Activated naive CD4-positive, alpha-beta T cell treated with anti-CD3 and anti-CD28 coated beads, Interleukin-2, amount 10 ng/mL, durations not matched to agents 7 days and 5 days (primary cell): ENCODE data around the gene CLEC2D.
A peak's percentile ranks its signal among the peaks of the same experiment; 100 is the strongest.

Experiments
- CTCF ChIA-PET: fragments of 350-600 bp; sonication (Branson Sonifier 250); formaldehyde crosslinking; loops from one replicate; lab custom pipeline; 2021; ENCODE audit warnings: antibody characterized with exemption; lab: Charles Lee
- DNase-seq: peaks from one replicate; pipeline ENCODE4 v3.0.0-alpha.2; 2020
- H3K27ac Mint-ChIP-seq: one replicate; pipeline ENCODE4 v1.8.0; 2021; ENCODE audit warnings: mild to moderate bottlenecking, moderate library complexity, mixed read lengths
- H3K27me3 Mint-ChIP-seq: one replicate; pipeline ENCODE4 v1.8.0; 2021; ENCODE audit warnings: mild to moderate bottlenecking, mixed read lengths
- H3K36me3 Mint-ChIP-seq: one replicate; pipeline ENCODE4 v1.8.0; 2021; ENCODE audit warnings: mixed read lengths
- H3K4me1 Mint-ChIP-seq: one replicate; pipeline ENCODE4 v1.8.0; 2021; ENCODE audit warnings: mixed read lengths
- H3K4me3 Mint-ChIP-seq: one replicate; pipeline ENCODE4 v1.8.0; 2021; ENCODE audit warnings: mild to moderate bottlenecking, moderate library complexity, mixed read lengths
- H3K9me3 Mint-ChIP-seq: one replicate; pipeline ENCODE4 v1.8.0; 2021; ENCODE audit warnings: mixed read lengths

The CLEC2D gene

DNA sequence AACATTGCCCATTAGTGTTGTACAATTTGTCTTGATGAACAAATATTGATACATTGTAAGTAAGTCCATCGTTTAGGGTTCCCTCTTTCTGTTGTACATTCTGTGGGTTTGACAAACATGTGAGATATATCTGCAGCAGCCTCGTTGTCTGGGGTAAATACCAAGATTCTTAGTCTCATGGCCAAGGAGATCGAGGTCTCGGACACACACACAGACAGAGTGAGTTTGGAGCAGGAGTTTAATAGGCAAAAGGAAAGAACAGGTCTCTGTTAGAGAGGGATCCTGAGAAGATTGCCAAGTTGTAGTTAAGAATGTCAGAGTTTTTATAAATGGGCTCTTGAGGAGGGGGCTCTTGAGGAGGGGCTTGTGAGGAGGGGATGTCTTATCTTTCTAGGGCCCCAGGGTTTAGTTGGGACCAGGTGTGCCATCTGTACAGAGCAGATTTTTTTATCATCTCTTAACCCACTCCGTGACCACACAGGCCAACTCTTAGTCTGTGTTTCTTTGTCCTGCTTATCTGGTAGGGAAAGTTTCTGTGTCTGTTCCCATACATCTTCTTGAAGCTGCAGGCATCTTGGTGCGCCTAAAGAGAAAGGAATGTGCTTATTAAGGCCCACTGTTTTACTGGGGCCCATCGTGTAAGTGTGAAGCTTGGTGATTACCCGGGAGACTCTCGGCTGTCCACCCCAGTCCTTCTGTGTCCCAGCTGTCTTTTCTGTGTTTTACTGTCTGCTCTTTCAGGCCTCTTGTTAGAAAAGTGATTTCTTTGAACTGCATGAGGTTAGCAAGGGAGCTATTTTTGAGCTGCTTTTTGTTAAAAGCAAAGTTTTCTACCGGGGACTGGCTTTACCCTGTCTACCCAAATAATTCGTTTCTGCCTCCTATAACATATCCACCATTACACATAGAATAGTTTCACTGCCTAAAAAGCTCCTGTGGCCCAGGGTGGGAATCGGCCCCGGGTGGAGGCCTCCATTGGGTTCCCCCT lies 22.4 kb upstream of the CLEC2D start:
- peak overlapping the region; percentile 96 for H3K27ac Mint-ChIP-seq
- H3K36me3 Mint-ChIP-seq = peaks cover 58% of the 10 kb centered on the region
- H3K27me3 Mint-ChIP-seq = peaks cover 10% of the 10 kb centered on the region
- CTCF ChIA-PET = interaction anchor here (0.7 to 3.6 kb wide), 8 partner anchors 9 to 96 kb away, joined by 3 to 12 read pairs (median 5); partner anchors contain the start of gene CLEC2D
- DNase-seq = peak; percentile 29
- peaks cover 23% of the 10 kb centered on the region for H3K9me3 Mint-ChIP-seq
- peaks cover 64% of the 10 kb centered on the region for H3K4me1 Mint-ChIP-seq
- H3K4me3 Mint-ChIP-seq = peak overlapping the region; percentile 93

DNA sequence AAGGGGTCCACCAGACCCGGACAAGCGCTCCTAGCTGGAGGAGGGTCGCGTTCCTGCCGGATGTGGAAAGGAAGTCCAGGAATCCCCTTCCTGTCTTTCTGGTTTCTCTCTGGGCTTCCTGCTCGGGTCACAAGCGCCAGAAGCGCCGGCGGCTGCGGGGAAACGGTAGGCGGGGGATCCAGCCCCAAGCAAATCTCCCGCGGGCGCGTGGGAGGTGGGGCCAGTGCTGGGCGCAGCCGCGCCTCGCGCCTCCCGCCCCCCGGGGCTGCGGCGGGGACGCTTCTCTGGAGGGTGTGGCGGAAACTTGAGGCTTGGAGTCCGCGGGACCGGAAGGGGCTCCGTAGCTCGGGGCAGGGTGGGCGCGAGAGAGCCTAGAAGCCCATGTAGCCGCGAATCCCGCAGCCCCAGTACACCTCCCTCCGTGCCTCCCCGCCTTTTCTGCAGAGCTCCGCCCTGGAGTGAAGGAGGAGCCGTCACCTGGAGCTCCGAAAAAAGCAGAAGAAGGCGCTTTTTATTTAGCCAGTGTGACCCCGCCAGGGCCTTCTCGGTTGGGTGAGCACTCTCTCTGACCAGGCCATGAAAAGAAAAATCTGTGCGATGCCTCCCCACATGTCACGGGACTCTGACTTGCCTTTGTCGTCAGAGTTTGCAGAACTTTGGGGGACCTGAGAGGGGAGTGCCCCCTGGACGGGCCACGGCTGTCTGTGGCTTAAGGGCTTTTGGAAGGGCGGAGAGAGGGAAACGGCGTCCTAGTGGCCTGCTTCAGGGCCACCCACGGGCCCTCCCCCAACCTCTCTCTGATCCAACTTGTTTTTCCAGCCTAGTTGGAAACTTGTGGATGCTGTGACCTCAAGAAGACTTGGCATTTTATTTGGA lies 21.4 kb upstream of the CLEC2D start:
- Mint-ChIP-seq H3K9me3 (peaks cover 14% of the 10 kb centered on the region), H3K27ac (peak overlapping the region; percentile 96), H3K4me1 (peaks cover 61% of the 10 kb centered on the region), H3K4me3 (peak overlapping the region; percentile 93), H3K27me3 (peaks cover 10% of the 10 kb centered on the region), H3K36me3 (peaks cover 53% of the 10 kb centered on the region)
- peak; percentile 97 for DNase-seq
- CTCF ChIA-PET = interaction anchor here (0.7 to 3.6 kb wide), 8 partner anchors 8 to 95 kb away, joined by 3 to 12 read pairs (median 5); partner anchors contain the start of gene CLEC2D

DNA sequence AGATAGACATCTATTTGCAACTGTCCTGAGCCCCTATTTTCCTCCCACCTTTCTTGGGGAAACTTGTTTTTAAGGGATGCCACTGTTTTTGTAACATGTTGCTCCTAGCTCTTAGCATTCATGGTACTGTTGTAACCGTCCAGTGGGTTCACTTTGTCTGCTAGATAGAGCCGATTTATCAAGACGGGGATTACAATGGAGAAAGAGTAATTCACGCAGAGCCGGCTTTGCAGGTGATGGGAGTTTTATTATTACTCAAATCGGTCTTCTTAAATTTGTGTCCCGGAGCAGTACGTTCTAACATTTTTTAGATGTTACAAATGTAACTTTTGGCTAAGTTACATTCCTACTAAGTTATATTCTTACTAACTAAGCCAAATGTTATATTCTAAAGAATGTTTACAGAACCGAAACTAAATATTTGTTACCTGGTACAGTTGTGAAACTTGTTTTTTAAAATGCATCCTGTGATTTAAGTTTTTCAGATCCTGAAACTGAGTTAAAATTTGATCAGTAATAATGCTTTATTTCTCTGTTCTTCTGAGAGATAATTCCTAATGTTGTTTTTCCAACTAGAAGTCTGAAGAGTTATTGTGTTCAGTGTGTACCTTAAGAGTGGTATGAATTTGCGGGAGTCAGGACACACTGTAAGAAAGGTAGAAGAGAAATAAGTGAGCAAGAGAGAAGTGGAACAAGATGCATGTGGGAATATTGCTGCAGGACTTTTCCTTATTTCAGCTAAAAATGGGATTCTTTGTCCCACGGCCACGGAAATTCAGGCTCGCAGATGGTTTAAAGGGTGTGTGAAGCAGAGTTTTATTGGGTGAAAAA lies 20.6 kb upstream of the CLEC2D start:
- peaks cover 10% of the 10 kb centered on the region for H3K27me3 Mint-ChIP-seq
- H3K36me3 Mint-ChIP-seq = peaks cover 54% of the 10 kb centered on the region
- CTCF ChIA-PET = interaction anchor here (1.4 to 3.6 kb wide), 4 partner anchors 21 to 94 kb away, joined by 5 to 12 read pairs (median 9); partner anchors contain the start of gene CLEC2D
- no peak for DNase-seq
- H3K4me3 Mint-ChIP-seq = peak overlapping the region; percentile 93
- peak overlapping the region; percentile 96 for H3K27ac Mint-ChIP-seq
- peaks cover 61% of the 10 kb centered on the region for H3K4me1 Mint-ChIP-seq
- H3K9me3 Mint-ChIP-seq = peaks cover 13% of the 10 kb centered on the region

DNA sequence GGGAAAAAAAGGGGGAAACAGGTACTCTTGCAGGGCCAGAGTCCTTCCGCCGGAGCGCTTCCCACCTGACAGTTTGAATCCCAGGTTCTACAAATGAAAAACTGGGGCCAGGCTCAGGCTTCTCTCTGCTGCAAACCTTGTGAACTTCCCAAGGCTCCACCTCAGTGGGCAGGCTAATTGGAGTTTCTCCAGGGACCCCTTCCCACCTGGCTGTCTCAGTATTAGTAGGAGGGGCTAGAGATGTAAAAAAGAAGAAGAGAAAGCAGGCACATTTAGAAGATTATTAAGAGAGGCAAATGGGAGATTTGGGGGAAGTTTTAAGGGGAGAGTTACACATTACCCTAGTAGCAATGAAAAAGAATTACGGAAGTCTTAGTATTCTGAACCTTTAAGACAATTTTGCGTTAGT lies 20.0 kb upstream of the CLEC2D start:
- DNase-seq = peak; percentile 51
- Mint-ChIP-seq H3K27me3 (peaks cover 10% of the 10 kb centered on the region), H3K9me3 (peaks cover 11% of the 10 kb centered on the region), H3K4me1 (peaks cover 61% of the 10 kb centered on the region), H3K27ac (peak overlapping the region; percentile 96), H3K4me3 (peak overlapping the region; percentile 93), H3K36me3 (peaks cover 57% of the 10 kb centered on the region)
- CTCF ChIA-PET = interaction anchor here (1.0 kb wide), 1 partner anchor 217 kb away, joined by 3 read pairs; no protein-coding TSS in a partner anchor

DNA sequence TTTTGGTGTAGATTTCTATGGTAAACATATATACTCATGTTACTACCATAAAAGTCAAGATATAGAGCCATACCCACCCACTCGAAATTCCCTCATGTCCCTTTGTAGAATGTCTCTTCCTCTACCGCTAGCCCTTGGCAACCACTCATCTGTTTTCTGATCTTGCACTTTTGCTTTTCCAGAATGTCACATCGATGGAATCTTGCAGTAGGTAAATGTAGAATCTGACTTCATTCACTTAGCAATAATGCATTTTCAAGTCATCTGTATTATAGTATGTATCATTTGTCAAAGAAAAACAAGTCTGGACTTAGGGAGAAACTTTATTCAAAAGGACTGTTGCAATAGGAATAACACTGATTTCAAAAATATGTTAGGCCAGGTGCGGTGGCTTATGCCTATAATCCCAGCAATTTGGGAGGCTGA lies 19.3 kb upstream of the CLEC2D start:
- CTCF ChIA-PET = interaction anchor here (1.0 to 1.3 kb wide), 3 partner anchors 100 to 216 kb away, joined by 3 to 5 read pairs (median 3); no protein-coding TSS in a partner anchor
- H3K4me1 Mint-ChIP-seq = peaks cover 61% of the 10 kb centered on the region

DNA sequence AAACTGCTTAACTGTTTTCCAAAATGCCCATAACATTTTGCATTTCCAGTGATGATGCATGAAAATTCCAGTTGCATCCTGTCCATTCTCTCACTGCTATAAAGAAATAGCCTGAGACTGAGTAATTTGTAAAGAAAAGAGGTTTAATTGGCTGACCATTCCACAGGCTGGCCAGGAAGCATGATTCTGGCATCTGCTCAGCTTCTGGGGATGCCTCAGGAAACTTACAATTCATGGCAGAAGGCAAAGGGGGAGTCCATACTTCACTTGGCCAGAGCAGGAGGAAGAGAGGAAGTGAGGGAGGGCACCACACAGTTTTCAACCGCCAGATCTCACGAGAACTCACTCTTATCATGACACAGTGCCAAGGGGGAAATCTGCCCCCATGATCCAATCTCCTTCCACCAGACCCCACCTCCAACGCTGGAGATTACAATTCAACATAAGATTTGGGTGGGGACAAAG lies 18.2 kb upstream of the CLEC2D start:
- H3K27me3 Mint-ChIP-seq = peaks cover 10% of the 10 kb centered on the region
- H3K9me3 Mint-ChIP-seq = peaks cover 3% of the 10 kb centered on the region
- H3K36me3 Mint-ChIP-seq = peaks cover 63% of the 10 kb centered on the region
- peak; percentile 81 for DNase-seq
- peaks cover 63% of the 10 kb centered on the region for H3K4me1 Mint-ChIP-seq
- H3K27ac Mint-ChIP-seq = peak overlapping the region; percentile 96
- CTCF ChIA-PET = interaction anchor here (0.9 to 1.3 kb wide), 3 partner anchors 56 to 107 kb away, joined by 3 to 5 read pairs (median 4); no protein-coding TSS in a partner anchor
- peak overlapping the region; percentile 93 for H3K4me3 Mint-ChIP-seq

More for the DNA sequence above, 19.3 kb upstream of the CLEC2D start:
- peak overlapping the region; percentile 96 for H3K27ac Mint-ChIP-seq
- H3K9me3 Mint-ChIP-seq = peaks cover 5% of the 10 kb centered on the region
- H3K4me3 Mint-ChIP-seq = peak overlapping the region; percentile 93
- DNase-seq = no peak
- peaks cover 58% of the 10 kb centered on the region for H3K36me3 Mint-ChIP-seq
- H3K27me3 Mint-ChIP-seq = peaks cover 10% of the 10 kb centered on the region

DNA sequence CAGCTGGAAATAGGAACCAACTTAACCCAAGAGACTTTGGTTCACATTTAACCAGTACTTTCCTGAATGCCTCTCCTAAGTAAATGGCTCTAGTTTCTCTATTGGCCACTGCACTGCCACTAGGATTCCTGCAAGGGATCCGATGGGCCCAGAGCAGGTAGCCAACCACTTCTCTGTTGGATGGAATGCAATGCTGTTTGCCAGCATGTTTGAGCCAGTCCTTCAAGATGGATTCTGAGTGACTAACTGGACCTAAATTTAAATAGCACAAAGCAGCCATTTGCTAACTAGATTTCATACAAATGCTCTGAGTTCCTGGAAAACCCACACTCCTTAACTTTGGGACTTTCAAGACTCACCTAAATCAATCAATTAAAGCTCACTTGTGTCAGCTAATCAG lies 9.5 kb upstream of the CLEC2D start:
- H3K27ac Mint-ChIP-seq = no peak overlapping the region

DNA sequence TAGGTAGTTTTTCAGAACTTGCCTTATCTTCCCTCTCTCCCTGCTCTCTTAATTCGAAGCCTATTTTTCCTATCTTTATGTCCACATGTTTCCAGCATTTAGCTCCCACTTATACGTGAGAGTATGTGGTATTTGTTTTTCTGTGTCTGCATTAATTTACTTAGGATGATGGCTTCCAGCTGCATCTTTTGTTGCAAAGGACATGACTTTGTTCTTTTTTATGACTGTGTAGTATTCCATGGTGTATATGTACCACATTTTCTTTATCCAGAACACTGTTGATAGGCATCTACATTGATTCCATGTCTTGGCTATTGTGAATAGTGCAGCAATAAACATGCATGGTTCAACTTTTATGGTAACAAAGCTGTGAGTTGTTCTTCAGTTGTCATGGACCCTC lies 7.8 kb upstream of the CLEC2D start:
- DNase-seq = no peak
- Mint-ChIP-seq H3K4me1 (peaks cover 90% of the 10 kb centered on the region), H3K27ac (peak overlapping the region; percentile 86), H3K4me3 (no peak overlapping the region), H3K27me3 (no peaks in the 10 kb centered on the region), H3K9me3 (peaks cover 16% of the 10 kb centered on the region), H3K36me3 (peaks cover 90% of the 10 kb centered on the region)
- CTCF ChIA-PET = interaction anchor here (1.2 kb wide), 1 partner anchor 81 kb away, joined by 3 read pairs; no protein-coding TSS in a partner anchor

More for the DNA sequence above, 9.5 kb upstream of the CLEC2D start:
- CTCF ChIA-PET = no interaction called here
- peaks cover 16% of the 10 kb centered on the region for H3K9me3 Mint-ChIP-seq
- H3K36me3 Mint-ChIP-seq = peaks cover 96% of the 10 kb centered on the region
- no peak overlapping the region for H3K4me3 Mint-ChIP-seq
- H3K27me3 Mint-ChIP-seq = no peaks in the 10 kb centered on the region
- H3K4me1 Mint-ChIP-seq = peaks cover 96% of the 10 kb centered on the region
- DNase-seq = no peak

DNA sequence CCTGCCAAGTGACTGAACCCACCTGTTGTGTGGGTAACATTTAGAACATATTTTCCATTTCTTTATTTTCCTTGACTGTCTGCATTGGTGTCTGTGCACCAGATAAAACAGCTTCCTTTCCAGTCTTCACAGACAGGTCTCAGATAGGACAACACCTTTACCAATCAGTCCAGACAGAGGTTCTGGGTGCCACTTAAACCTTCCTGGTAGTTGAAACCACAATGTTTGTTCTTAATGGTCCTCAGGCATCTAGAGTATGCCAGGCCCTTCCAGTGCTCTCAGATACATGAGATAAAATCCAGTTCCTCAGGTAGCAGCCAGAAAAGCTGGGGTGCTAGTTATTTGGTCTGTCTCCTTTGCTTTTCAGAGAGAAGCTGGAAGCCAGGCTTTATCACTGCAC lies 7.0 kb upstream of the CLEC2D start:
- no peak for DNase-seq
- H3K36me3 Mint-ChIP-seq = peaks cover 89% of the 10 kb centered on the region
- peak overlapping the region; percentile 86 for H3K27ac Mint-ChIP-seq
- H3K9me3 Mint-ChIP-seq = peaks cover 16% of the 10 kb centered on the region
- CTCF ChIA-PET = interaction anchor here (1.2 kb wide), 1 partner anchor 80 kb away, joined by 3 read pairs; no protein-coding TSS in a partner anchor
- H3K4me3 Mint-ChIP-seq = no peak overlapping the region
- H3K27me3 Mint-ChIP-seq = no peaks in the 10 kb centered on the region
- H3K4me1 Mint-ChIP-seq = peaks cover 90% of the 10 kb centered on the region

DNA sequence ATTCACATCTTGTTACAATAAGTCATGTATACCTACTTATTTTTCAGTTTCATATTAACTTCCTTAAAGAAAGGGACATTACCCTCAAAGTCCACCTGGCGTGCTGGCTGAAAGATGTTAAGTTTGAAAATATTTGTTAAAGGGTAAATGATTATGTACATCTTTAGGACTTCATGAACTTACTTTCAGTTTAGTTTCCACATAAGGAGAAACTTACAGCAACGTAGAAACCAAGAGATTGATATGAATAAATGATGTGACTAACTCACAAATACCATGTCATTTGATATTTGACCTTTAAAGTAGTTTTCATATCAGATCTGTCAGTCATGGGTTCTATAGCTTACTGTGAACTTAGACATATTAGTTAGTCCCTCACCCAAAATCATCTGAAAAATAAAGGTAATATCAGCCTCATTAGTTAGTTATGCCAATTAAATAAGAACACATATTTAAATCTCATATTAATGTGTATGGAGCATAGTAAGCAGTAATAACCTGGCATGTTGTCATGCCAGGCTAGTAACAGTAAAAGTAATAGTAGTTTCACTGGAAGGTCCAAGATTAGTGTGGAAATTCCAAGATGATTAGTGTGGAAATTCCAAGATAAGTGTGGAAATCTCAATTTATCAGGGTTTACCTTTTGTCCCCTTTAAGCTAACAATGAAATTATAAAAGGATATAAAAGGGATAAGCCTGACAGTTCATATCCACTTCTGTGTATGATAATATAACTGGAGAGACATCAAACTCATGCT lies 1.9 kb upstream of the CLEC2D start:
- Mint-ChIP-seq H3K27me3 (no peaks in the 10 kb centered on the region), H3K27ac (peak overlapping the region; percentile 95), H3K36me3 (peaks cover 74% of the 10 kb centered on the region), H3K4me3 (peak overlapping the region; percentile 82), H3K4me1 (peaks cover 61% of the 10 kb centered on the region), H3K9me3 (no peaks in the 10 kb centered on the region)
- no peak for DNase-seq
- CTCF ChIA-PET = interaction anchor here (1.3 to 3.0 kb wide), 4 partner anchors 10 to 75 kb away, joined by 3 to 9 read pairs (median 6); no protein-coding TSS in a partner anchor

DNA sequence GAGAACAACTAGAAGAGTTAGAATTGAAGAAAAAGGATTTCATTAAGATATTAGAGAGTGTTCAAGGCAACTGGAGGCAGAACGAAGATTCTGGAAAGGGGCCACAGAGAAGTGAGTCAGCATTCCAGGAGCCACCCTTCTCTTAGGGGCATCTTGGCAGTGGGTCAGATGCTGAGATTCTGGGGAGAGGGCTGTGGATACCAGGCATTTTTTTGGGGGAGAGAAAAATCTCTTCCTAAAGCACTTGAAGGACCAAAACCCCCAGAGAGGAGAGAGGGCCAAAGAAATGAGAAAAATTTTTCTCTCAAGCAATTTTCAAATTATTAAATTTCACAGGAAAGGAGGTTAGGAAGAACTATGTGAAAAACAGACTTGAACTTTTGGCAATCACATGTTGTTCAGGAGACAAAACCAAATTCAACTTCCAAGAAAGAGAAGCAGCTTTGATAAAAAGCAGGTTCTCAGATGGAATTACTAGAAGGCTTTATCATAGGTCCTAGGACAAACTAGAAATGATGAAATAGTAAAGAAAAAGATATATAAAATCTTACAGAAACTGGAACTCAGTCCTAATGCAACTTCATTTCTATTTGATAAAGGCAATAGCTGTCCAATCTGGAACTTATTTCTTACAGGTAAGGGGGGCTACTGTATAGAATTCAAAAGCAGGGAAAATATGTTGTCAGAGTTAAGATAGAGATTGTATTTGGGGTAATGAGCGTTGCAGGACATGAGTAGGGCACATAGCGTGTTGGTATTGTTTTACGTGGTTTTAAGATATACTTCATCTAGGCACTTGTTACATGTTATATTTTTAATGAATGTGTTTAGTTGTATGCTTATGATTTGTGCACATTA lies 1.1 kb upstream of the CLEC2D start:
- CTCF ChIA-PET = interaction anchor here (0.7 to 3.0 kb wide), 8 partner anchors 11 to 198 kb away, joined by 3 to 9 read pairs (median 5); no protein-coding TSS in a partner anchor
- H3K27me3 Mint-ChIP-seq = no peaks in the 10 kb centered on the region

More for the DNA sequence above, 1.1 kb upstream of the CLEC2D start:
- Mint-ChIP-seq H3K36me3 (peaks cover 74% of the 10 kb centered on the region), H3K4me1 (peaks cover 55% of the 10 kb centered on the region), H3K9me3 (no peaks in the 10 kb centered on the region), H3K4me3 (peak overlapping the region; percentile 82), H3K27ac (peak overlapping the region; percentile 95)
- DNase-seq = no peak
